T-helper 2 cell treated with Interferon-gamma antibody and Interleukin-4, amounts not matched to agents 5 μg/mL and 100 μg/mL, for 36 hours (primary cell): ENCODE data around the gene TM9SF3.
"Not testable (repeated sequence)": the region's sequence is repeated elsewhere in the genome, so short reads cannot be mapped to it uniquely, and the experiment has no call there.

Experiments used
- DNase-seq: peaks from one replicate; pipeline ENCODE4 v3.0.0; 2021; ENCODE audit warnings: low spot score
- H3K27ac Mint-ChIP-seq: one replicate; pipeline ENCODE4 v1.8.0; 2021; ENCODE audit warnings: mild to moderate bottlenecking, mixed read lengths
- H3K27me3 Mint-ChIP-seq: one replicate; pipeline ENCODE4 v1.8.0; 2021; ENCODE audit warnings: low read depth, mixed read lengths
- H3K36me3 Mint-ChIP-seq: one replicate; pipeline ENCODE4 v1.8.0; 2021; ENCODE audit warnings: low read depth, mixed read lengths
- H3K4me1 Mint-ChIP-seq: one replicate; pipeline ENCODE4 v1.8.0; 2021; ENCODE audit warnings: low read depth, mixed read lengths
- H3K4me3 Mint-ChIP-seq: one replicate; pipeline ENCODE4 v1.8.0; 2022; ENCODE audit warnings: mild to moderate bottlenecking, moderate library complexity, mixed read lengths
- H3K9me3 Mint-ChIP-seq: one replicate; pipeline ENCODE4 v1.8.0; 2021; ENCODE audit warnings: mixed read lengths

The TM9SF3 gene

DNA sequence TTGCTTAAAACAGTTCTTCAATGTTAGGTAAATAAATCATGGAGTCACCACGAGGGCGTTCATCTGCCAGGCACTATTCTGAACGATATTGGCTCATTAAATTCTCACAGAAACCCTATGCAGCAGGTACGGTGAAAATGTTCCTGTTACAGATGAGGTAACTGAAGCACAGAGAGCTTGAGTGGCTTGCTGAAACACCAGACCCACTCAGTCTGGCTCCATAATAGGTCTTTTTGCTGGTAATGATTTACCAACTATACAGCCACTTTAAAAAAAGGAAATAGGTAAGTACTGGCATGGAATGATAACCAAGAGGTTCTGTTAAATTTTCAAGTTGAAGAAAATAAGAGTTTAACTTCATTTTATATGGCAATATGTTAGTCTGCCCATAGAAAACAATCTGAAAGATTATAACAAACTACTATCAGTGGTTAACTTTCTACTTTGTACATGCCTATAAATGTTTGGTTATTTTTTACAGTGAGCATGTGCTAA is 1.3 kb upstream of the TM9SF3 start:
- peaks cover 10% of the 10 kb centered on the region for H3K36me3 Mint-ChIP-seq
- H3K4me1 Mint-ChIP-seq: peaks cover 29% of the 10 kb centered on the region
- no peaks in the 10 kb centered on the region for H3K9me3 Mint-ChIP-seq
- peaks cover 12% of the 10 kb centered on the region for H3K27me3 Mint-ChIP-seq
- no peak for DNase-seq
- no peak overlapping the region for H3K27ac Mint-ChIP-seq
- H3K4me3 Mint-ChIP-seq: no peak overlapping the region

DNA sequence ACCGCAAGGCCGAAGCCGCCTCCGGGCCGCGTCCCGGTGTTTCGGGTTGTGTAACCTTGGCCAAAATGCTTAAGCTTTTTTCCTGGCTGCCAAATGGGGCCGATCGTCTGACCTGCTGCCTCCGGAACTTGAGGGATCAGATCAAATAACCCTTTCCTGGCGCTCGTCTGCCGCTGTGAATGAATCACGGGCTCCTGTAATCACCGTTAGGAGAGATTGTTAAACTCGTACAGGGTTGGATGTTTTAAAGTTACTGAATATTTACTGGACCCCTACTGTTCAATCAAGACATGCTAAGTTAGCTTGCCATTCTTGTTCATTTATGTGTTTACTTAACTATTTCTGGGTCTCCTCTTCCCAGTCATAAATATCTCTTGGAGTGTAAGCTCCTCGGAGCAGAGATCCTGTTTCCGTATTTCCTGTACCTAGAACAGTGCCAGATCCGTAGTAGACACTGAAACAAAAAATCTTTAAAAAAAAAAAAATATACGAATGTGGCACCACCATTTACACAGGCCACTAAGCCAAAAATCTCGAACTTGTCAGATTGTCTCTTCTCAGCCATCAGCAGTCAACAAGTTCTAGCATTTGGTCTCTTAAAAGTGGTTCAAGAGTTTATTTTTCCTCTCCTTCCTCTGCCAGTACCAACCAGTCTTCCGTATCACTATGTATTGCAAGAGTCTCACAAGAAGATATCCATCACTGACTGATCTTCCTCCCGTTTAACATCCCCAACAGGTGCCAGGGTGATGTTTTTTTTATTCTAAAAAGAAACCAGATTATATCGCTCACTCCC is 650 bp upstream of the TM9SF3 start:
- Mint-ChIP-seq H3K27me3 (peaks cover 12% of the 10 kb centered on the region), H3K9me3 (no peaks in the 10 kb centered on the region), H3K4me3 (no peak overlapping the region), H3K27ac (no peak overlapping the region), H3K36me3 (peaks cover 10% of the 10 kb centered on the region), H3K4me1 (peaks cover 29% of the 10 kb centered on the region)
- no peak for DNase-seq

DNA sequence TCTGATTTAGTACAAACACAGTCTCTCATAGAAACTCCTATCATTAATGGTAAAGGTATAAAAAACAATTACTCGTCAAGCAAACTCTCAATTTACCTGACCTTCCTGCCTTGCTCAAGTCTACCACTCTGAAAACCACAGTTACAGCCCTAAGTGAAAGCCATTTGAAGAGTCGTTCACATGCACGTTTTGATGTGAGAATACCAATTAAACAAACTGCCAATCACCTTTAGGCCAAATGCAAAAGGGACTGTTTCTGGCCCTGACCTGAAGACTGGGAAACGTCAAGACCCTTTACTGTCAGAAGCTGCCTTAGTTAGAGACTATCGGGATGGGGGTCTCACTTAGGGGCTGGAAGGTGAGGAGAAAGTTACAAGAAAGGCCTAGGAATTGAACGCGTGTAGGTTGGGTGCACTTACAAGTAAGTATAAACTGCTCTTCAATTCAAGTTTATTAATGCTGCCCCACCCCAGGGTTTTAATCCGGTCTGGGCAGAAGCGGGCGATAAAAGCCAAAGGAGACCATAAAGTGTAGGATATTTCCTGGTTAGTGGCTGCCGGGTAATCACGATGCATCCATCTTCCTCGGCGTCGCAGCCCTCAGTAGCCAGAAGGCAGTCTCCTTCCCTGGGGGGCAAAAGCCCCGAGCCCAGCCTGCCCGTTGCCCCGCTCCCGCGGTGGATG is 935 bp downstream of the TM9SF3 start:
- H3K27ac Mint-ChIP-seq: peak overlapping the region; percentile 95
- H3K4me3 Mint-ChIP-seq: peak overlapping the region; percentile 97
- H3K27me3 Mint-ChIP-seq: peaks cover 4% of the 10 kb centered on the region
- H3K4me1 Mint-ChIP-seq: peaks cover 29% of the 10 kb centered on the region
- peaks cover 10% of the 10 kb centered on the region for H3K36me3 Mint-ChIP-seq
- H3K9me3 Mint-ChIP-seq: no peaks in the 10 kb centered on the region
- DNase-seq: peak; percentile 9

DNA sequence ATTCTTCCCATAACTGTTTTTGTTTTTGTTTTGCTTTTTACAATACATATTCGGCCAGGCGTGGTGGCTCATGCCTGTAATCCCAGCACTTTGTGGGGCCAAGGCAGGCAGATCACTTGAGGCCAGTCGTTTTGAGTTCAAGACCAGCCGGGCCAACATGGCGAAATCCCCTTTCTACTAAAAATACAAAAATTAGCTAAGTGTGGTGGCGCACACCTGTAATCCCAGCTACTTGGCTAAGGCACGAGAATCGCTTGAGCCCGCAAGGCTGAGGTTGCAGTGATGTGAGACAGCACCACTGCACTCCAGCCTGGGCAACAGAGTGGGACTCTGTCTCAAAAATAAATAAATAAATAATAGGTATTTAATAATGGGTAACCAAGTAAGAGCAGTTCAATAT is 2.3 kb downstream of the TM9SF3 start:
- Mint-ChIP-seq H3K9me3 (no peaks in the 10 kb centered on the region), H3K27ac (no peak overlapping the region), H3K36me3 (peaks cover 12% of the 10 kb centered on the region), H3K4me1 (peaks cover 29% of the 10 kb centered on the region), H3K4me3 (no peak overlapping the region), H3K27me3 (no peaks in the 10 kb centered on the region)
- no peak for DNase-seq

DNA sequence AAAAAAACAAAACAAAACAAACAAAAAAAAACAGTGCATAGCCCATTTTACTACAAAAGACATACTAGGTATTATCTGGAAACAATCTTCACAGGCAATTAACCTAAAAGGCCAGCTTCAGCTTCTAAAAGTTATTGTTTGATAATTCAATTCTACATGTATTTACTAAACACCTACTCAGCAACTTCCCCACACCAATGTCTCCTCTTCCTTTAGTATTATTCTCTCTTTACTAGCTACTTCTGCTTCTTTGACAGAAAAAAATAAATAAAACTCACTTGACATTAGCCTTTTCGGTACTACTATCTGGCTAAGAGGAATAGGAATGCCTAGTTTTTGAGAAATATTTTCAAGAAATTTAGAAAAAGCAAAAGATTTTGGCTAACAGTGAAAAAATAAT is 2.8 kb downstream of the TM9SF3 start:
- Mint-ChIP-seq H3K9me3 (no peaks in the 10 kb centered on the region), H3K4me3 (peak overlapping the region; percentile 21), H3K4me1 (peaks cover 30% of the 10 kb centered on the region), H3K27me3 (no peaks in the 10 kb centered on the region), H3K36me3 (peaks cover 12% of the 10 kb centered on the region), H3K27ac (no peak overlapping the region)
- DNase-seq: no peak

DNA sequence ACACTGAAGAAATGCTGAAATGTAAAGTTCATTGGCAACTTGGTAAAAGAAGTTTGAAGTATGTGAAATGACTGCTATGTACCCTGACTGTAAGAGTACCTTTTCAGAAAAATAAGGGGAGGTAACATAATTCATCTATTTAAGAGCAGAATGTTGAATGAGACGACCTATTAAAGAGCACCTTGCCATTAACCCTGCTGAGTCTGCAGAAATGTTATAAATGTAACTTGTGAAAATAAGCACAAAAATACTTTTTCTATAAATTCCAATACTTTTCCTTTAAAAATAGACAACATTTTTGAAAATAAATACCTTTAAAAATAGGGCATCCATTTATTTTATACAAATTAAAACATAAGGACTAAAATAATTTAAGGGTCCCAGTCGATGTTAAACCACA is 7.7 kb downstream of the TM9SF3 start:
- Mint-ChIP-seq H3K9me3 (no peaks in the 10 kb centered on the region), H3K36me3 (peaks cover 22% of the 10 kb centered on the region), H3K4me1 (peaks cover 29% of the 10 kb centered on the region), H3K27me3 (no peaks in the 10 kb centered on the region), H3K27ac (no peak overlapping the region), H3K4me3 (no peak overlapping the region)
- no peak for DNase-seq

DNA sequence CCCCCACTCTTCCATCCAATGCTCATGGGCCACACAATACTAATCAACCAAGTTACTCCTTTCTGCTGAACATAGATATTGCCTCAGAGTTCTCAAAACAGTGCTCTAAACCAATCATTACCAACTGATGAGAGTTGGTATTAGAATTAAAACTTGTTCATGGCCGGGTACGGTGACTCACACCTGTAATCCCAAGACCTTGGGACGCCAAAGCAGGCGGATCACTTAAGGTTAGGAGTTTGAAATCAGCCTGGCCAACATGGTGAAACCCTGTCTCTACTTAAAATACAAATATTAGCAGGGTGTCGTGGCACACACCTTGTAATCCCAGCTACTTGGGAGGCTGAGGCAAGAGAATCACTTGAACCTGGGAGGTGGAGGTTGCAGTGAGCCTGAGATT is 8.2 kb downstream of the TM9SF3 start:
- DNase-seq: no peak
- Mint-ChIP-seq H3K9me3 (no peaks in the 10 kb centered on the region), H3K4me1 (peaks cover 31% of the 10 kb centered on the region), H3K27ac (no peak overlapping the region), H3K27me3 (no peaks in the 10 kb centered on the region), H3K36me3 (peaks cover 26% of the 10 kb centered on the region), H3K4me3 (no peak overlapping the region)

DNA sequence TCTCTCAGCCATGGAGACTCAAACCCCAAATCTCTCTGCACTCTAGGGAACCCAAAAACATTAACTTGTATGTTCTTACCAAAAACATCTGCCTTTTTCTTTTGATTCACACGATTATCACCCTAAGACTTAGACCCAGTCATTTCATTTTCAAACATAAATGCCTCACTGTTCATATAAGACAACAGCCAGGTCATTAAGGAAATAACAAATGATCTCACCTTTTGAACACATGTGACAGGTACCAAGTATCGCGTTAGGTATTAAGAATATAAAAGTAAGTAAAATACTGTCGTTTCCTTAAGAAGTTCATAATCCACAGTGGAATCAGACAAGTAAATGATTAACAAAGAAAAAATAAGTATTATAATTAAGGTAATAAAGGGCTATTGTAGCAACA is 8.8 kb downstream of the TM9SF3 start:
- no peak for DNase-seq
- Mint-ChIP-seq H3K4me3 (no peak overlapping the region), H3K4me1 (peaks cover 30% of the 10 kb centered on the region), H3K36me3 (peaks cover 31% of the 10 kb centered on the region), H3K27me3 (no peaks in the 10 kb centered on the region), H3K27ac (no peak overlapping the region), H3K9me3 (no peaks in the 10 kb centered on the region)

DNA sequence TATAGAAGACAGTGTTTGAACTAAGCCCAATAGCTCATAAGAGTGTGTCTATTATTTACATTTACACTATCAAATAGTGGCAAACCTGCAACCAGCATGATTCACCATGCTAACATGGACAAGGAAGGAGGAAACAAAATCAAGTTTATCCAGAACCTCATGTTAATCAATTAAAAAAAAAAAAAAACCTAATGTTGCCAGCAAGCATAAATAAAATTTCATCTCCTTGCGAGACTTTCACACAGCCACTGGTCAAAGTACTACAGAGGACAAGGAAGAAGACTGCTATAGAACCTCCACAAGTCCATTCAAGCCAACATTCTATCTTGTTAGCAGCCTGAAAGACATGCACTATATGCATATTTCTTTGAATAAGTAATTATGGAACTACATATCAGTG is 9.7 kb downstream of the TM9SF3 start:
- H3K4me3 Mint-ChIP-seq: no peak overlapping the region
- DNase-seq: no peak
- no peaks in the 10 kb centered on the region for H3K9me3 Mint-ChIP-seq
- peaks cover 33% of the 10 kb centered on the region for H3K4me1 Mint-ChIP-seq
- no peak overlapping the region for H3K27ac Mint-ChIP-seq
- no peaks in the 10 kb centered on the region for H3K27me3 Mint-ChIP-seq
- peaks cover 34% of the 10 kb centered on the region for H3K36me3 Mint-ChIP-seq

DNA sequence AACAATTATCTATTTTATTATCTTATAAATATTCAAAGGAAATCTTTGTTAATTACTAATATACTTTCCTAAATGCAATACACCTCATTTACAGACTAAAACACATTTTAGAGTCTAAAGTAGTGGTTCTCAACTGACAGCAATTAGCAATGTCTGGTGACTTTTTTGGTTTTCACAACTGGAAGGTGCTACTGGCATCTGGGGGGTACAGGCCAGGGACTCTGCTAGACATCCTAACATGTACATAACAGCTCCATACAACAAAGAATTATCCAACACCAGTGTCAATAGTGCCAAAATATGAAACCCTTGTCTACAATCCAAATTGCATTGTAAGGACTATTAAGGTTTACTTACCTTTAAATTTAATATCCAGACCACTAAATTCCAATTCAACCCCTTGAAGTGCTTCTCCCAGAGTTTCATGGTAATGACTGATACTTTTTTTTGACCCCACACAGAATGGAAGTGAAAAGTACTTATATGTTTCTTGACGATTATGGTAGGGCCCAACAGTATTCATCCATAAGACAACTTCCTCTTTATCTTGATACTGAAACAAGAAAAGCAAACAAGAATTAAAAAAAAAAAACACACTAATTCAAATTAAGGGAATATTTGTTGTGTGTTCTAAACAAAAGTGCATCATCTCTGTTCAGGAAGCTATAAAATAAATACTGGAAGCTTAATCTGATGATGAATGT is 10.4 kb downstream of the TM9SF3 start:
- Mint-ChIP-seq H3K36me3 (peaks cover 35% of the 10 kb centered on the region), H3K9me3 (no peaks in the 10 kb centered on the region), H3K27ac (no peak overlapping the region), H3K4me1 (peaks cover 27% of the 10 kb centered on the region), H3K4me3 (no peak overlapping the region), H3K27me3 (no peaks in the 10 kb centered on the region)
- no peak for DNase-seq

DNA sequence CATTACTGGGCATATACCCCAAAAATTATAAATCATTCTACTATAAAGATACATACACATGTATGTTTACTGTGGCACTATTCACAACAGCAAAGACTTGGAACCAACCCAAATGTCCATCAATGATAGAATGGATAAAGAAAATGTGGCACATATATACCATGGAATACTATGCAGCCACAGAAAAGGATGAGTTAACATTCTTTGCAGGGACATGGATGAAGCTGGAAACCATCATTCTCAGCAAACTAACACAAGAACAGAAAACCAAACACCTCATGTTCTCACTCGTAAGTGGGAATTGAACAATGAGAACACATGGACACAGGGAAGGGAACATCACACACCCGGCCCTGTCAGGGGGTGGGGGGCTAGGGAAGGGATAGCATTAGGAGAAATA is 12.2 kb downstream of the TM9SF3 start:
- H3K9me3 Mint-ChIP-seq, DNase-seq, H3K27ac Mint-ChIP-seq, H3K4me3 Mint-ChIP-seq, H3K27me3 Mint-ChIP-seq: not testable (repeated sequence)
- Mint-ChIP-seq H3K4me1 (peaks cover 25% of the 10 kb centered on the region), H3K36me3 (peaks cover 37% of the 10 kb centered on the region)

DNA sequence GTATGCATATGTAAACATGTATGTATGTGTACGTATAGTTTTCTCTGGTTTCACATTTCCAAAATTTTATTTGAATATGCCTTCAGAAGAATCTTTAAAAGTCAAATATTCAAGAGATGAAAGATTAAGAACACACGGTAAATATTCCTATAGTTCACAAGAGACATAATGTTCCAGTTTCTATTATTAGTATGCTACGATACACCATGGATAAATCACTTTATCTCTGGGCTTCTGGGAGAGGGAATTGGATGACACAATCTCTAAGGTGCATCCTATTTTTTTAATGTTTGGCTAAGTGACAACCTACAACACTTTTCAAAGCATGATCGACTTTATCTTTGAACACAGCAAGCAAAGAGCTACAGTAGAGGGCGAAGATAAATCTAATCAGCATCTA is 13.8 kb downstream of the TM9SF3 start:
- no peak for DNase-seq
- Mint-ChIP-seq H3K4me3 (no peak overlapping the region), H3K27me3 (no peaks in the 10 kb centered on the region), H3K9me3 (no peaks in the 10 kb centered on the region), H3K27ac (no peak overlapping the region), H3K4me1 (peaks cover 28% of the 10 kb centered on the region), H3K36me3 (peaks cover 35% of the 10 kb centered on the region)

DNA sequence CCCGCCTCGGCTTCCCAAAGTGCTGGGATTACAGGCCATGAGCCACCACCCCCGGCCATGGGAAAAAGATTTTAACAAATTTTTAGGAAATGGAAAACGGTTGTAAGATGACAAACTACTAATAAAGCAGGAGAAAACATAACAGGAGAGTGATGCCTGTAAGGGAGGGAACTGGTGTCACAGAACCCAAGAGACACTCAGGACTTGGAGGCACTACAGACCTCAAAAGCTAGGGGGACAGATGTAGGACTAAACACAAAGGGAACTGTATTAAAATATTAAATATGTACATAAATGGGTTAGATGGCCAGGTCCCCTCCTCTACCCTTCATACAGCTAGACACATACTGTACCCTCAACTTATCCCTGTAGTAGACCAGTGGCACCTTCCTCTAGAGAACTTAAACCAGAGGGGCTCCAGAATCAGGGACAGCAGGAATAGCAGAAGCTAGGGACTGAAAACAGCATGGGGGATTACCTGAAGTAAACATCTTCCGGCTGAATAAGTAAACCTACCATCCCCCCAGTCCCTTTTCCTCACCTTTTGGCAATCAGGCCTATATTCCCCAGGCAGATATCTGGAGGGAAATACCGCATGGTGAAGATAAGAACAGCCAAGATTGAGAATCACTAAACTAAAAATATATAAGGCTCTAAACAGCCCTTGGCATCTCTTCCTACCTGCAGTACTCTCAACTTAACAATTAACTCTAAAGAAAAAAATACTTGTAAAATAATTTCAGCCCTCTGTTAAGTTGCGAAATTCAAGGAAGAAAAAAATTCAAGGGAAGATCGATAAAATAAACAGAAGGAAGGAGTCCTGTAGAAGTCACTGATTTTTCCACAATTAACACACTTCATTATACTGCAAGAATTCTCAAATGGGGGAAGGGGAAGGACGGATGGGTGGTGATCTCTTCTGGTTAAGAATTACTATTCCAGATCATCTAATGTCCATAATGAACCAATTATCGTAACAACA is 15.5 kb downstream of the TM9SF3 start:
- Mint-ChIP-seq H3K27me3 (no peaks in the 10 kb centered on the region), H3K9me3 (no peaks in the 10 kb centered on the region), H3K27ac (no peak overlapping the region), H3K36me3 (peaks cover 36% of the 10 kb centered on the region), H3K4me1 (peaks cover 33% of the 10 kb centered on the region), H3K4me3 (no peak overlapping the region)
- DNase-seq: no peak
